HG02885 (cell line): Measurements from ENCODE around the gene XKRX.

ENCODE experiments used
- ATAC-seq: cut with Tn5 transposase; IDR thresholded peaks from one replicate; pipeline ENCODE4 v1.9.1; 2021; ENCODE audit warnings: mild to moderate bottlenecking; ENCODE audit not compliant: unreplicated experiment, poor library complexity

The XKRX gene

GRCh38 chrX:100928660-100929613 lies at the start of gene XKRX:
Gene XKRX (minus strand): TSS chrX:100928917. CDS start chrX:100928304, 613 bp downstream.
- peak; percentile 69 for ATAC-seq

DNA sequence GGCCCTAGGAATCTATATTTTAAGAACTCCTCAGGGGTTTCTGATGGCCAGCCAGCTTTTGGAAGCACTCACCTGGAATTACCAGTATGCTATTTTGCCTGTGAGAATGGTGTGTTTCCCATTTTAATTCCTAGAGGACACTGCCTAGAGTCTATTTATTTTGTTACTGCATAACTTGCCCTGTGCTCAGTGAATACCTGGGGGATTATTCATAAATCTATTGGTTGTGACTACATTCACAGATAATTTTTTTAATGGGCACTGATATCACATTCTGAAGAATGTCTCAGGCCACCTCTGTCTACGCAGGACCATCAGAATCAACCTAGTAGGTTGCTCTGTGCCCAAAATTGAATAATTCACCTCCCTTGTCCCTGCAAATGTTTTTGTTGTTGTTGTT lies 47.5 kb upstream of the XKRX start:
- no peak for ATAC-seq

GRCh38 chrX:100975212-100975611 lies 46.5 kb upstream of the XKRX start:
- ATAC-seq: no peak

DNA sequence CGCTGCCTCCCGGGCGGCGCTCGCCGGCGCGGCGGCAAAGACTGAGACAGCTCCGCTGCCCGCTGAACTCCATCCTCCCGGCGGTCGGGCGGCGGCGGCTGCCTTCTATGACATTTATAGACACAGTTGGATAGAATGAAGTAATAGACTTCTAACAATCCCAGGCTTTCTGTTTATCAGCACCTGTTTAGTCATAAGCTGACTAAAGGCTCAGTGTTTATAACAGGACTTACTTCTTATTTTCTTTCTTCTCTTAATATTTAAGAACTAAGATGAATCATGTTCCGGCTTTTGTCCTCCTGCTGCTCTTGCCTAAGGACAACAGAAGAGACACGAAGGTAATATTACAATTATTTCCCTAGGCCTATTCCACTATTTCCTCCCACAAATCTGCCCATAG lies 44.7 kb upstream of the XKRX start:
- ATAC-seq: no peak

DNA sequence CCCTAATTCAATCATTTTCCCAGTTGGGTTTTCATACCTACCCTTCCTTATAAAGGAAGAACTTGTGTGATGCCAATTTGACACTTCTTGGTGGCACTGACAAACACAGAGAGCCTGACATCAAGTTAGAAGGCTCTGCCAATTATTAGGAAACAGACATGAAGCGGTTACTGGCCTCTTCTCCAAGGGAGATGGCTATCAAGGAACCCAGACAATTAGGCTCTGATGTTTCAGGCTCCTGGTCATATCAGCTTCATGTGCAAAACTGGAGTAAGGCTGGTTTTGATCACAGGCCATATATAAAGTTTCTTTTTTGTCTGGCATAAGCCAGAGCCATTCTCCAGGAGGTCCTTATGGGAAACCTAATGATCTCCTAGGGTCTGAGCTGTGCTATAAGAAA lies 41.2 kb upstream of the XKRX start:
- ATAC-seq: no peak

DNA sequence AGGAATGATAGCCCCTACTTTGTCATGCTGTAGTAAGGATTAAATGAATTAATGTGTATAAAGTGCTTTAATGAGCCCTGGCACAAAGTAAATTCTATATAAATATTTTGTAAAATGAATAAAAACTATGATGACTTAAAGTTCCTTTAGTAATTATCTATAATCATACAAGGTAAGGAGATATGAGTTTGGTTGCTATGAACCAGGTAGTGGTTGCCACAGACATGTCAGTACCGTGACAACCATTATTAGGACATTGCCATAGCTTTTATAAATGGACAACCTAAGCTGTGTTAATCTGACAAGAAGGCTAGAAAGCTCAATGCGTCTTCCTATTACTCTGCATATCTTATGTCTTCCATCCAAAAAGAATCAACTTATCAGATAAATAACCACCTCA lies 40.7 kb upstream of the XKRX start, which contains the start of gene ARL13A:
ARL13A (plus strand) TSS at position 301 of the 400 bp plus-strand sequence. CDS start 3,982 bp downstream, outside the sequence.
- ATAC-seq: no peak

- ATAC-seq: no peak
Observed at GRCh38 chrX:100964362-100964761, 35.6 kb upstream of the XKRX start.

GRCh38 chrX:100962811-100963210 lies 34.1 kb upstream of the XKRX start:
- no peak for ATAC-seq

- ATAC-seq: no peak
Observed at GRCh38 chrX:100948557-100948956, 19.8 kb upstream of the XKRX start.

- ATAC-seq: no peak
Observed at GRCh38 chrX:100946299-100946927, 17.7 kb upstream of the XKRX start.

DNA sequence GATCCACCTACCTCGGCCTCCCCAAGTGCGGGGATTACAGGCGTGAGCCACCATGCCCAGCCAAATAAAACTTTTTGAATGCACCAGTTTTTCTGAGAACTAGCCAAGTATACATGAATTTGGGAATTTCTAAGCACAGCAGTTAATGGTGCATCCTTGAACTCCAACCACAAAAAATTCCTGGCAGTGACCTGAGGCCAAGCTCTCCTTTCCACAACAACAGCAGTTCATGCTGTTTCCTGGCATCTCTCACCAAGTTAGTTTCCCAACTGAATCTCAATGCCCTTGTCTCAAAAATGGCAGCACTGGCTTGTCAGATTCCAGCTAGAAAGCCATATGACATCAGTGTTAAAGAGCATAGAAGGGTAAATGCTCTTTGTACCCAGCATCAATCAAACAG lies 15.9 kb upstream of the XKRX start:
- no peak for ATAC-seq

DNA sequence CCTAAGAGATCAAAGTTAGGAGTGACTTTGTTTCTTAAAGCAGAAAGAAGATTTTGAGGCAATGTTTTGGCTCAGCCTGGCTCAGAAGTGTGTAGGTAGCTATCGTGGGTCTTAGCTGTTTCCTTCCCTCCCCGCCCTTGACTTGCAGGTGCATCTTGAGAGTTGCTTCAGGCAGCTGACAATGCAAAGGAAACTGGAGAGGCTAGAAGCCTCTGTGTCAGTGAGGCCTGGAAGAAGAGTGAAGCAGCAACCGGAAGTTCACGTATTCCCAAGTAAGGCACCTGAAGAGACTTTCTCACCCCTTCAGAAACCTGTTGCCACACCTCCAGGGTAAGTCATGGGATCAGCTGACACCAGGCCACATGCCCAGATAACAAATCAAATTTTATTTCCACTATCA lies 10.6 kb upstream of the XKRX start:
- no peak for ATAC-seq

DNA sequence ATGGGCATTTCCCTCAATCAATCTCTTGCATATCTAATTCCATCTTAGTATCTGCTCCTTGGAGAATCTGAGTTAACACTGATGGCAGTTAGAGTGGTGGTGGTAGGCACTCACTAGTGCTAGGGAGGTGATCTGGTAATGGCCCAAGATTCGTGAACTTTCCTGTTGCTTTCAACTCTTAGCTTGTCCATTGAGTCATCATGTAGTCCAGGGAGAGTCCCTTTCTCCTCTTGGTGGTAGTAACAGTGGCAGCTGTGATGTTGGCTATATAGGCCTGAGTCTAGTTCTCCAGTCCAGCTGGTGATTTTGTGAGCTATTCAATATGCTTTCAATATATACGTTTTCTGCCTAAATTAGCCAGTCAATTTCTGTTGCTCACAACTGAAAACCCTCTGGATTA lies 7.0 kb upstream of the XKRX start:
- ATAC-seq: no peak

GRCh38 chrX:100931925-100932285 lies 3.2 kb upstream of the XKRX start:
- peak; percentile 9 for ATAC-seq

DNA sequence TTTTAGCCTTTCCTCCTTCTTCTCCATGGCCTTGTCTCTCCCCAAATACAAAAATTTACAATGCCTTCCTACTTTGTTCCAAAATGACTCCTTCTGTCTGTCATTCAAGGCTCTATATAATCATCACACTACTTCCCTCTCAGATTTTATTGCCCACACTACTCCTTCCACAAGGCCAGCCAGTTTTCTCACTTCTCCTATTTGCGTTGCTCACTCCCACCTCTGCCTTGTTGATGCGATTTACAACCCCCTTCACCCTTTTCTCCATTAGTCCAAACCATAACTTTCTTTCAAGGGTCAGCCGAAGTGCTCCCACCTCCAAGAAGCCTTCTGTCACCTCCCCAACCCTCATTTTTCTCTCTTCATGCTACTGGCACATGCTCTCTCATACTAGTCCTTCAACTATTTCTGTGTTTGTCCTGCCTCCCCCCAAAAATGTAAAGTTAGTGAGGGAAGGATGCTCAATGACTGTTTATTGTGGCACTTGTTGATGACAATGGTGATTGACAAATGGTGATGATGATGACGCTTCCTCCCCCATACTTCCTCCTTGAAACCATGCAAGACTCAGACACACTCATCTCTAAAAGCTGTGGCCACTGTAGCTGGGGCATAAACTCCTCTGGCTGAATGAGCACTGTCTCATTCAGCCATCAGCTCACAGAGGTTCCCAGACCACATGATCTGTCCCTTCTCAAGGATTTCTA lies 2.7 kb upstream of the XKRX start:
- peak; percentile 77 for ATAC-seq

DNA sequence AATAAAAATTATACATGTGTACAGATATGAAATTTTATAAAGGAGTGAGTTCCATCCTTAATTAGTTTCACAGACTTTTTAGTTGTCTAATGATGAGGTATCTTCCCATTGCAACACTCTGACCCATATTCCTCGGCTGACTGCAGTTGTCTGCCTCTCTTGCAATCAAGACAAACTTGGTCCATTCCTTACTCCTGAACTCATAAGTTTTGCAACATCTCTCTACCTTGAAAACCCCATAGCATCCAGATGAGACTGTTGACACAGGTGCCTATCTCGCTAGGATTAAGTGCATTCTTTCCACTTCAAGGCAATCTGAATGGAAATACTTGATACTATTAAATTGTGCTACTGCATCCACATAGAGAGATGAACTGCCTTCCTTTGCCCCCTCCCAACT lies 2.3 kb downstream of the XKRX start:
- ATAC-seq: no peak

GRCh38 chrX:100924375-100924774 lies 4.3 kb downstream of the XKRX start:
- ATAC-seq: no peak

GRCh38 chrX:100915562-100915961 lies 13.2 kb downstream of the XKRX start:
- ATAC-seq: no peak

GRCh38 chrX:100913111-100913510 lies 15.6 kb downstream of the XKRX start:
- ATAC-seq: no peak

GRCh38 chrX:100911731-100912130 lies 17.0 kb downstream of the XKRX start:
- ATAC-seq: no peak

GRCh38 chrX:100905620-100906019 lies 23.1 kb downstream of the XKRX start:
- ATAC-seq: no peak
